Measurements from ENCODE around the gene VPS13D.

VPS13D gene

DNA sequence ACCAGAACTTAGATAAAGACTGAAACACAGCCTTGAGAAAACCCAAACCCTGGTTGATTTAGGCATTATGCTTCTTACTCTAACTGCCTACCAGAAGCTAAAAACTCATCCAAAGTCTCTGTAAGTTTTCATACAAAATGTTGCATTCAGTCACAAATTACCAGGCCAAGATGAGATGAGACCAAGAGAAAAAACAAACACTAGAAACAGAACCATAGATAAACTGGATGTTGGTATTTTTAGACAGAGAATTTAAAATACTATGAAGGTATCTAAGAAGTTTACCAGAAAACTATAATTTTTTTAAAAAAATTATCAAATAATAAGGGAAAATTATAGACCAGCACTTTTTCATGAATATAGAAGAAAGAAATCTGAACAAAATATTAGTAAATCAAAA is 180.5 kb downstream of the VPS13D start:
- DNase-seq, result no peak

DNA sequence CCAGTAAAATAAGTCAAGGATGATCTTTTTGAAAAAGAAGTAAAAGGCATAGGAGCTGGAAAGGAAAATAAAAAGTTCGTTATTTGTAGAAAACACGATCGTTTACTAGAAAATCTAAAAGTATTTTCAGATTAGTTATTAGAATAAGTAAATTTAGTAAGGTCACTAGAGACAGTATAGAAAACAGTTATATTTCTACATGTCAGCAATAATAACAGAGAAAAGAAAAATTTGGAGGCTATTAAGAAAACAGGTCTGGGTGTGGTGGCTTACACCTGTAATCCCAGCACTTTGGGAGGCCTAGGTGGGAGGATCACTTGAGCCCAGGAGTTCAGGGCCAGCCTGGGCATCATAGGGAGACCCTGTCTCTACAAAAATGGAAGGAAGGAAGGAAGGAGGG is 181.3 kb downstream of the VPS13D start:
- DNase-seq, result no peak

- DNase-seq, result no peak
Observed at GRCh38 chr1:12411747-12412146, 181.9 kb downstream of the VPS13D start.

- no peak for DNase-seq
Observed at GRCh38 chr1:12412439-12412838, 182.6 kb downstream of the VPS13D start.

- DNase-seq, result no peak
Observed at GRCh38 chr1:12413664-12414410, 184.0 kb downstream of the VPS13D start.

DNA sequence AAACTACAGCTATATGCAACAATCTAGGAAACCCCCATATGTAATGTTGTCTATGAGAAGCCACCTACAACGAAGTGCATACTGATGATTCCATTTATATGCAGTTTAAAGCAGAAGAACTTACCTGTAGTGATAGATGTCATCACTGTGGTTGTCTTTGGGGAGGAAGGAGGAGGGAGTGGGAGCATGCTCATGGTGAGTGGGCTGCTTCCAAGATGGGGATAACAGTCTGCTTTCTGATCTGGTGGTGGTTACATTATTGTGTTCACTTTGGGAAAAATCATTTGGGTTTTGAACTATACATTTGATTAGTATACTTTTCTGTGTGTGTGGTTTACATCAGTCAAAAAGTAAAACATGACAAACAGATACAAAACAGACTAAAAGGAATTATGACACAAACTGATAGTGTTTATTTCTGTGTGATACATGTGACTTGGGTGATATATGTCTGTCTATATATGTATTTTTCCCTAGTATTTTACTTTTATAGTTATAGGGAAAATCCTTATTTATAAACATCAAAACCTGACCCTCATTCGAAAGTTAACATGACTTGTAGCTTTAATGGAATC is 184.7 kb downstream of the VPS13D start:
- DNase-seq, result no peak

GRCh38 chr1:12415038-12415466 is 185.2 kb downstream of the VPS13D start:
- DNase-seq, result no peak

DNA sequence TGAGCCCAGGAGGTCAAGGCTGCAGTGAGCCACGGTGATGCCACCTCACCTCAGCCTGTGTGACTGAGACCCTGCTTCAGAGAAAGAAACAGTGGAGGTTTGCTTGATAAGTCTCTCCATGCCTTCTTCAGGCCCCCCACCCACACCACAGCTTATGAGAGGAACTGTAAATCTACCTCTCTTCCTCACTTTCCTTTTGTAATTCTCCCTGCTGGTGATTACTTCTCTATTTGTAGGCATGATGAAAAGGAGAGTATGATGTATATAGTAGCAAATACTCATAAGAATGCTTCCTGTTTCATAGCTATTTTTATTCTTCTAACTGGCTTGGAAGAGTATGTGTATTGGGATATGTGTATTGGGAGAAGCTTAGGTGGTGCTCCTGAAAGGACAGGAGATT is 186.3 kb downstream of the VPS13D start:
- DNase-seq, result no peak

DNA sequence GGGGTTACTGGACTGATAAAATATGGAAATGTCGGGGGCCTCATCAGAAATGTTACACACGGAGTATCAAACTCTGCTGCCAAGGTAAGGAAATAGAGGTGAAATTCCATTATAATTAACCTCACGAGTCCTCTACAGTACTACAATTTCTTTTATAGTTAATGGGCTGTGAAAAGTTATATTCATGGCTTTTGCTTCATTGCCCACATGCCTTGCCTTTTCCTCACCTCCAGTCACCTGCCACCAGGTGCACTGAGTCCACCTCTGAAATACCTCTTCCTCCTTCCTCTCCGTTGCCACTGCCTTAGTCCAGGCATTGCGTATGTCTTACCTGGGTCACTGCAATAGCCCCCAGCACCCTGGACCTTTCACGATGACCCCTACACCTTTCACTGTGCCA is 186.9 kb downstream of the VPS13D start:
- no peak for DNase-seq

DNA sequence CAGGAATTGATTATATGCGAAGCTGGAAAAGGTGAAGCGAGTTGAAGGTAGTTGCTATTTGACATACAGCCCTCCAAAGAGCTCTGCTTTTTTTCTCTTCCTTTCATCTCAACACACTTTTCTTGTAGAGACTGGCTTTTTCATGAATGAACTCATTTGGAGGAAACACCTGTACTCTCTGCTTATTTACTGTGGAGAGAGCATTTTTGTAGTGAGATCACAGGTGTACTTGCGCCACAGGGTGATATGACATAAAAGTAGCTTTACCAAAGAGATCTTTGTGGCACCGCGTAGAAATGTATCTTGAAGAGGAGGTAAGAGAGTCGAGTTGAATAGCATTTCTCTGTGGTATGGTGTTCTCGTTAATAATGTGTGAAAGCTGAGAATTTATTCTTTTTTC is 187.6 kb downstream of the VPS13D start:
- no peak for DNase-seq

DNA sequence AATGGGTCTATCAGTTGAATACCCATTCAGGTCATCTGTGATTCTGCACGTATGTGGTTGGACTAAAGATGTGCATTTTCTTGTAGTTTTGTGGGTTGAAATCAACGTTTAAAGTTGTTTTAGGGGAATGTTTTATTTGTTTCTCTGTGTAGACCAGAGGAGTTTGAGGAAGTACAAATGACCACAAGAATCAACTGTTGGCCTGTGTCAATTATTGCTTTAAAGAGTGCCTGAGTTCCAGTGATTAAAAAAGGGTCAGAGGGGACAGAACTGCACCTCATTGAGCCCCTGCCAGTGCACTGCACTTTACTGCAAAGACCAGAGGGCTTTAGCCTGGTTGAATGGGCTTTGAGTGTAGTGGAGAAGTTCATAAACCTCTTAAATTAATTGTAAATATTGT is 190.3 kb downstream of the VPS13D start:
- no peak for DNase-seq

DNA sequence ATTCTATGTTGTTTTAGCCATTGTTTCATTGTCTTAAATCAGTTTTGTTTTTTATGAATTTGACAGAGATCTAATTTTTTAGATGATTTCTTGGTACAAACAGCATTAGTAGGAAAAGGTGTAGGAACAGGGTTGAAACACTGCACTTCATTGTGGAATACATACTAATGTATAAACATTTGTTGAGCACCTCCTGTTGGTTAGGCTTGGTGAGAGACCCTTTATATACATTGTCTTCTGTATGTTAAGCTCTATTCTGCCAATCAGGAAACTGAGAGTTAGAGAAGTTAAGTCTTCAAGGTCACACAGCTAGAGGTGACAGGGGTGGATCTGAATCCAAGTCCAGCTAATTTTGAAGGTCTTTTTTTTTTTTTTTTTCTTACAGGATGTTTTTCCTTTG is 192.7 kb downstream of the VPS13D start:
- DNase-seq, result no peak

DNA sequence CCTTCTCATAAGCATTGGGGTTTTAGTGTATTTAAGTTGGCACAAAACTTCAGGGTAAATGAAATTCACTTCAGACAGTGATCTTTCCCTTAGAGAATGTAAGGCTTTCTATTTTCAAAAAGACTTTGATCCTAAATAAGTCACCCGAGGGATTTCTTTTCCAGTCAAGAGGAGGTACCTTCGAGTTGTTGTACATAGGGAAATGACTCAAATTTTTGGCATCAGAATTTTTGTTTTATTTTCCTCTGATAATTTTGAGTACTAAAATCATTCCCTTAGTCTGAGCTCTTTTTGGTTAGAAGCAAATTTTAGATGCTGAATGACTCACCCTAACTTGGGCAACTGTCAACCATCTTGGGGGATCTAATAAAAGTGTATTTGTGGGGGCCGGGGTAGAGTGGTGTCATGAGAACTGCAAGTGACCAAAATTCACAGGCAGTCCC is 194.3 kb downstream of the VPS13D start:
- no peak for DNase-seq

DNA sequence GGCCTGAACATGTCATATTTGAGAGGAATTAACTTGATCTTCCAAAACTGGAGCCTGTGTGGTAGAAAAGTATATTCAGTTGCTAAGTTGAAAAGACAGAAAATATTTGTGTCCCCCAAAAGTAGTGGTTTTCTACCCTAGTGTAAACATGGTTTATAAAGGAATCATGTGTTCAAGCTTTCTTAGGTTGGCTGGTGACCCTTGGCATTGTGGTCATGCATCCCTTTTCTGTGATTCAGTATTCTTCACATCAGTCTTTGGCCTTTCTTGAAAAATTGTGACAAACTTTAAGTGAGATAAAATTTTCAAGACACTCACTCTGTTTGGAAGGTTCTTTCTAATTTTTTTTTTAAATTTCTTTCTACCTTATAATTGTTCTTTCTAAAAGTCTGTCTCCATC is 195.0 kb downstream of the VPS13D start:
- no peak for DNase-seq

DNA sequence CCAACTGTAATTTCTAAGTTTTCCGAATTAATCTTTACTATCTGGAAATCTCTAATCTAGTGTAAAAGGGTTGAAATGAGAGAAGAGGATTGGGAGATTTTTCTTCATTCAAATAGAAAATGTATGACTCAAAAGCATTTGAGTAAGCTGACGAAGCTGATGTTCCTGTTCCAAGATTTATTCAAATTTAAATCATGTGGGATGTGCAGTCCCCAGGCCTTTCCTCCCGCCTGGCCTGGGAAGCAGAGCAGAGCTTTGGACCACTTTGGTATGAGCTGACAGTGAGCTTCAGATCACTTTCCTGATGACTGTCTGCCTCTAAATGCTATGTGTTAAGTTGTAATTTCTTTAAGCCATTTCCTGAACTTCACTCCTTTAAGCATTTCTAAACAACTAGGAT is 196.2 kb downstream of the VPS13D start:
- DNase-seq, result no peak

- DNase-seq, result no peak
Observed at GRCh38 chr1:12428334-12428733, 198.5 kb downstream of the VPS13D start.

DNA sequence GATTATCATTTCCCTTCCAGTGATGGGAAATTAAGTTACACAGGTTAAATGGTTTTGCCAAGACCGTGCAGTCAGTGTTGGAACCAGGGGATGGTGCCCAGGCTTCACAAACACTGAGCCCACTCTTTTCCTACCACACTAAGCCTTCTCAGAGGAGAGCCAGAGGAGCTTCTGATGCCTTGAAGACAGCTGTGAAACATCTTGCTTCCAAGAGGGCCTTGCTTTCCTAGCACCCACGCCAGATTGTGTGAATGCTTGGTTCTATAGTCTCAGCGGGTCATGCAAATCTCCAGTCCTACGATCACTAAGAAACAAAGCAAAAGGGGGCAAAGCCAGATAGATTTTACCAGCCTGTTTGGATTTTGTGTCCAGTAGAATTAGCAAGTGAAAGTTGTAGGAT is 200.7 kb downstream of the VPS13D start:
- DNase-seq, result no peak

DNA sequence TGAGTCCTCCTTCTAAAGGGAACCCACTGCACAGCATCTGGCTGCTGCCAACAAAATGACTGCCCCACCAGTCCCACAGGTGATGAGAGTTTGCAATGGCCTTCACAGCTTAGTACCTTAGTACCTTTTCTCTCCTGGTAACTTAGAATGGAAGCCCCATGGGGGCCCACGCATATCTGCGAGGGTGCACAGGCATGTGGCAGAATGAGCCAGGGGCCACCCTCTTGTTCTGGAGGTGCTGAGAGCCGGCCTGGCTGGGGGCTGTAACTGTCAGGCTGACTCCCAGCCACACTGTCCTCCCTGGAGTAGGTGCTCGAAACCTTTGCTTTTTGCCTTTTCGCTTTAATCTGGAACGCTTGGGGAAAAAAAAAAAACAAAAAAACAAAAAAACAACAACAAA is 203.1 kb downstream of the VPS13D start:
- no peak for DNase-seq

- peak; percentile 23 for DNase-seq
Observed at GRCh38 chr1:12433323-12434053, 203.7 kb downstream of the VPS13D start.

DNA sequence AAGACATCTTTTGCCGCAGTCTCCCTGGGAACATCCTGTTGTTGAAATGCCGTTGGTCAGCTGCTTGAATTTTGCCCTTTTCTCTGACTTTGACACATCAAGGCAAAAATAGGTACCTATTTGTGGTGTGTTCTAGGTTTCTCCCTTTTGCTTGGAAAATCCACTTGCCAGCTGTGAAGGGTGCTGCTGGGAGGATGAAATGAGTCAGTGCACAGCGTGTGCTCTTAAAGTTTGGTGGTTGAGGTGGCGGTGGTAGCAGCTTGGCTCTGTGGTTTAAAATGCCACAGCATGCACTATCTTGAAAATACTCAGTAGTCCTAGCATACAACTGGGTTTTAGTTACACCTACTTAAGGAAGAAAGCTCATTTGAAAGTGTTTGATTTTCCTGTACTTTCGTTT is 204.3 kb downstream of the VPS13D start:
- peak; percentile 62 for DNase-seq

GRCh38 chr1:12434686-12435085 is 204.9 kb downstream of the VPS13D start:
- no peak for DNase-seq

- DNase-seq, result peak; percentile 41
Observed at GRCh38 chr1:12435639-12436344, 206.0 kb downstream of the VPS13D start.

GRCh38 chr1:12436345-12436658 is 206.5 kb downstream of the VPS13D start:
- no peak for DNase-seq

Data from CD4-positive, alpha-beta T cell treated with Interleukin-10 for 1 hour (primary cell).